Fibroblast of upper back skin (primary cell): ENCODE data around the gene TMEM201.

Experiments used
- DNase-seq: peaks from one replicate; pipeline ENCODE4 v3.0.0-alpha.2; 2013

The TMEM201 gene

DNA sequence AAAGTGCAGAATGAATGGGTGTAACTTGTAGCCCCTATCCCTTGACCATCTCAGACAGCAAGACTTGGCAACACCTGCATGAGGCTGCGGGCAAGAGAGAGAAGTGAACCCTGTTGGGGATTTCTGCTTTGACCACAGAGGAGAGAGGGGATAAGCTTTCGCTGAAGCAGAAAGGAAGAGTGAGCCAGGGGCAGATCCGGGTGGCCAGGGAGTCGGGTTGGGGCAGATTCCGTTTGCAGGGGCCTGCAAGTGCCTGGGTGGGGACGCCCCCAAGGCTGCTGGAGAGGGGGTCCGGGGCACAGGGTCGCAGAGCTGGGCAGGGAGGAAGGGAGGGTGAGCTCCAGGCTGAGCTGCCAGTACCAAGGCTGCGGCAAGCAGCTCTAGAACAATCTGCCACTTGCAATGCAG lies 37.5 kb downstream of the TMEM201 start:
- DNase-seq = no peak

DNA sequence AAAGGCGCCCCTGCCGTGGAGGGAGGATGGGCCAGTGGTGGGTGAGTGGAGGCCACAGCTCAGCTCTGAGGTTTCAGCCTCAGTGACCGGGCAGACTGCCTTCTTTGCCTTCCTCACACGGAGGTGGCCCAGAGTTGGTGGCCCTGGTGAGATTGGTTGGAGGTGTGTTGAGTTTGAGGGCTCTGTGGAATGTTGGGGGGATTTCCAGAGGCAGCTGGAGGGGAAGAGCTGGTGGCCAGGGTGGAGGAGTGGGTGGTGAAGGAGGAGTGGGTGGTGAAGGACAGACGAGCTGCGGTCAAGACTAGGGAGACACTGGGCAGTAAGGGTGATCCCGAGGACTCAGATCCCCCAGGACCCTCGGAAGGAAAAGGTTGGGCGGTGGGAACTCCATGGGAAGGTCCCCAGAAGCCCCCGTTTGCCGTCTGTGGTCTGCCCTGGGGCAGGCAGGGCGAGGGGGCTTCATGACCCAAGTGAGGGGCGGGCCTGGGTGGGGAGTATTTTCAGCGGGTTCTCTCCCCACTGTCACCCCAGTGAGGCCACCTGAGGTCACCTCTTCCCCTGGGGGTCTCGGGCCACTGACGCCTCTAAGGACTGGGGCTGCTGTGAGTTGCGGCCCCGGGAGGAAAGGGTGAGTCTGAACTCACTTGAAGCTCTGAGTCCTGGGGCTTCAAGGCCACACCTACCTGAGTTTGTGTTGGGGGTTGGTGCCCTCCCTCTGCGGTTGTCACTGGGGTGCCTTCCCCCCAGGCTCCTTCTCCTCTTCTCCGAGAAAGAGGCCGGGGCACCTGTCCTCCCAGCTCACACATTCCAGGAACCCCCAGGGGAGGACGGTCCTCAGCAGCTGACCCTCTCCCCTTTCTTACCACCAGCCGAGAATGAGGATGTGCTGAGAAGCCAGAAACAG lies 40.1 kb downstream of the TMEM201 start:
- DNase-seq = no peak

DNA sequence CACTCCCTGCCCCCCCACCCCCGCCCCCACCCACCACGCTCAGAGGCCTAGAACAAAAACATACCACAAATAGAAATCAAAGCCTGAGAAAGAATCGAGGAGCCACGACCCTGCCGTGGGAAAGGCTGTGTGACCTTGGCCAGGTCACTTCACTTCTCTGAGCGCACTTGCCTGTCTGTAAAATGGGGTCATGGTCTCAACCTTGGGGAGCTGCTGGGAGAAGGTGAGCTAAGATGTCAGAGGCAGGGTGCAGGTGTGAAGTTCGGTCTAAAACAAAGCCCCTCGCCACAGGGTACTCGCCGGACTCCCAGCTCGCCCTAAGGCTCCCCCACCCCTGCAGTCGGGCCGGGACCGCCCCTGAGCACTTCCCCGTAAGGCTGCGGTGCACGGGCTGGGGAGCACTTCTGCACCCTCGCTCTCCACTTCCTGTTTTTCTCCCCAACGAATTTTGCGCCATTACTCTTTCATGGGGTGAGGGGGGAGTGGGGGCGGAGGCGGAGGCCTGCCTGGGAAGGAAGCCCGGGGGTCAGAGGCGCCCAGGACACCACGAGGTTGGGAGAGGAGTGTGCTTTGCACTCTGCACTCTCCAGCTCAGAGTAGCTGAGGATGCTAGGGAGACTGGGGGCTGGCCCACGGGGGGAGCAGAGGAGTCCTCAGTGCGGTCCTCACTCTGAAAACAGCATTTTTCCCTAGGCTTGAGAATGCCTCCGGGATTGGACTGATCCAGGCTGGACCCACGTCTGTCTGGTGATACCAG lies 40.9 kb downstream of the TMEM201 start:
- DNase-seq = no peak

DNA sequence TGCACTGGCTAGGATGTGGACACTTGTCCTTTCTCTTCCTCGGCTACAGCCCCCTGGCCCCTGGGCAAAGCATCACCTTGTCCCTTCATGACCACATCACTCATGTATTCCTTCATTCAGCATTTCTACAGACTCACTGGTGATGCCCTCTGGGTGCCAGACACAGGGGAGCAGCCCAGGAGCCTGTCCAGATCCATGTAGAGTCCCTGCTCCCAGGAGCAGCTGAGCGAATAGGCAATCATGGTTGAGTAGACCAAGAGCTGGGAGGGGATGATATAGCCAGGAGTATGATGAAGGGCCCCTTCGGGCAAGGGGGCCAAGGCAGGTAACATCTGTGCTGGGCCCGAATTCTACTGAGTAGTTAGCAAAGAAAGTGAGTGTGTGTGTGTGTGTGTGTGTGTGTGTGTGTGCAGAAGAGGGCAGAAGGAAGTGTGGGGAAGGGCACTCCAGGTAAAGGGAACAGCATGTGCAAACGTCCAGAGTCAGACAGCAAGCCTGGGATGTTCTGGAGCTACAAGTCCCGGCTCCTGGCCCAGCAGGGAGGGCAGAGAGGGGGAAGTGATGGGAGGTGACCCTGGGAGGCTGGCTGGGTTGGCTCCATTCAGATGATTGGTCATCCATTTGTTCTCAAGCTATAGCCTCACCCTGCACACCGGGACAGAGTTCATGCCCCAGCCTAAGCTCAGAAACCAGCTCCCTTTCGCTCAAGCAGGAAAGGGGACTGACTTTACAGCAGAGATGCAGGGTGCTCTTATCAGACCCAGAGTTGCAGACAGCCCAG lies 41.8 kb downstream of the TMEM201 start:
- DNase-seq = no peak

DNA sequence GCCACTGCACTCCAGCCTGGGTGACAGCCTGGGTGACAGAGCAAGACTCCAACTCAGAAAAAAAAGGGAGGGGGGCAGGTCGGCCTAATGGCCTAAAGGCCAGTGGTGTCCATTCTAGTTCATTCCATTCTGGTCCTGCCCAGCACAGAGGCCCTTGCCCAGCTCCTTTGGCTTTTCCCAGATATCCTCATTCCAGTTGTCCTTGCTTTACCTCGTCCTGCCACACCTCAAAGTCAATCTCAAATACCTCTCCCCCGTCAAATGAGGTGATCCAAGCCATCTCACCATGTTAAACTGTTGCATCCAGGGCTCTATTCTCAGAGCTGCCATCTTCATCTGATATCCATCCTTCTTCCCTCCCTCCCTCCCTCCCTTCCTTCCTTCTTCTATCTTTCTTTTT lies 42.9 kb downstream of the TMEM201 start:
- DNase-seq = no peak

DNA sequence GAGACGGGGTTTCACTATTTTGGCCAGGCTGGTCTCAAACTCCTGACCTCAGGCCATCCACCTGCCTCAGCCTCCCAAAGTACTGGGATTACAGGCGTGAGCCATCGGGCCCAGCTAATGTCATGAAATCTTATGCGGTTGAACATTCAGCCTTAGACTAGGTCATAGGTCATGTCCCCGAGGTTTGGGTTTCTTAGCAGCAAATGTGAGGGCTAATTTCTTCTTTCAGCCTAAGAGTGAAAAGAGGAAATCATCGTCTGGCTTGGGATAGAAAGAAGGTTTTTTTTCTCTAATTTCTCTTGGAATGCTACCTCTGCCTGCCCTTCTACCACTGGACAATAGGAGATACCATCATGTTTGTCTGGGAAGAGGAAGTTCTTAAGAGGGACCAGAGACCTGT lies 44.8 kb downstream of the TMEM201 start:
- DNase-seq = no peak

DNA sequence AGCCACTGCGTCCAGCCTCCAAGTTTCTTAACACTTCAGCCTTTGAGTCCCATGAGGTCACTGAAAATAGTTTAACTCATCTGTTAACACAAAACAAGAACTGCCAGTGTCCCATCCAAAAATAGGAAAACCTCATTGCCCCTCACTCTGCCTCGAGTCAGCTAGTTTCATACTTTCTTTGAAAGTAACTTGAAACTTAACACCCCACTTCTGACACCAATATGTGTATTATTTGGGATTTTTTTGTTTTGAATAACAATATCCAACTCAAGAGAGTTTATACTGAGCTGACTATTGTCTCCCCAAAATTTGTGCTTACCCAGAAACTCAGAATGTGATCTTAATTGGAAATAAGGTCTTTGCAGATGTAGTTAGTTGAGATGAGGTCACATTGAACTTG lies 45.9 kb downstream of the TMEM201 start:
- DNase-seq = no peak

DNA sequence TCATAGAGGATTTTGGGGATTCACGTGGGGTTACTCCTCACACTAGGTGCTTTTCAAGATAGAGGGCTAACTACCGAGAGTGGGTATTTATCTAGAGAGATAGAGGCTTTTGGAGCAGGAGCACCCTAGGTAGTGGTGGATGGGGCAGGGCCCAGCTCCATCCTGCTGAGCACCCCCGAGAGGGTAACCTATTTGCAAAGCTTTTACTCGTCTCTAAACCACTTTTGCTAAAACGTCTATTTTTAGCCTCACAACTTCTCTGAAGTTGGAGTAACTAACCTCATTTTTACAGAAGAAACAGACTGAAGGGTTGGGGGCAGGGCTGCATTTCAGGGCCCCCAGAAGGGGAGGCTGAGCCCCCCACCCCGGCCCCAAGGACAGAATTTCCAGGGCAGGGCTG lies 50.5 kb downstream of the TMEM201 start:
- no peak for DNase-seq

DNA sequence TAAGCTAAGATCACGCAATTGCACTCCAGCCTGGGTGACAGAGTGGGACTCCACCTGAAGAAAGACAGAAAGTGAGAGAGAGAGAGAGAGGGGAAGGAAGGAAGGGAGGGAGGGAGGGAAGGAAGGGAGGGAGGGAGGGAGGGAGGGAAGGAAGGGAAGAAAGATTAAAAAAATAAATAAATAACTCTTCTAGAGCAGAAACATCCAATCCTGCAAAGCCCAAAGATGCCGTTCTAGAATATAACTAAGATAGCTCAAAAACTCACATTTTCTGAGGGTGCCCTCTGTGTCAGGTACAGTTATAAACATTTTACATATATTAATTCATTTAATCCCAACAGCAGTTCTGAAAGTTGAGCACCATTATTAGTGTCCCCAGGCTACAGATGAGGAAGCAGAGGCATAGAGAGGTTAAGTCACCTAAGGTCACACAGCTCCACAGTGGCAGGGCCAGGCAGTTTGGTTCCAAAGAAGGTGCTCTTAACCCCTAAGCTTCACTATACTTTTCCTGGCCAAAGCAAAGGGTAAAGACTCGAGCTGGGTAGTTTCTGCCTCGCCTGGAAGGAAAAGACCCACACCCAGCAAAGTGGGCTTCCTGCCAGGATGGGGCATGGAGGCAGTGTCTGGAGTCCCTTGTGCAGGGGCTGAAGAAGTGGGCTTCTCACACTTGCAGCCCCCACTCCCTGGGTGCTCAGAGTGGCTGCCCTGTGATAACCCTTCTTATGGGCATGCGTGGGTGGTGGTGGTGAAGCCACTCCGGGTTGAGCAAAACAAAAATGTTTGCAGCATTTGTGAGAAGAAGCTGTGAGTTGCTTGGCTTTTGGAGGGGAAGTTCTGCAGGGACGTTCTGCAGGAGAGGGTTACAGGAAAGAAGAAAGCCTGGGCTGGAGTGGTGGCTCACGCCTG lies 54.9 kb downstream of the TMEM201 start:
- no peak for DNase-seq

DNA sequence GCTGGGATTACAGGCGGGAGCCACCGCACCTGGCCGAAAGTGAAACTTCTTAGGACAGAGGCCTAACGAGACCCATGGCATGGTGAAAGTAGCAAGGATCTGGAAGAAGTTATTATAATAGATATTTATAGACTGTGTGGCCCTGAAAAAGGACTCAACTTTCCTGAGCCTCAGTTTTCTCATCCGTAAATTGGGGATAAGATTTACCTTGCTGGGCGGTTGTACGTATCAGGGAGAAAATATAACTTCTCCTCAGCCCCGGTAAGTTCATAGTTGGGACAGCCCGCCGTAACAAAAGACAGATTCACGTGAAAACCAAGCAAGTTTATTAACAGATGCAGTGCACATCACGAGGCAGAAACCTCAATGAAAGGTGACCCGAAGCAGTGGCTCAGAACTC lies 57.3 kb downstream of the TMEM201 start:
- DNase-seq = no peak

DNA sequence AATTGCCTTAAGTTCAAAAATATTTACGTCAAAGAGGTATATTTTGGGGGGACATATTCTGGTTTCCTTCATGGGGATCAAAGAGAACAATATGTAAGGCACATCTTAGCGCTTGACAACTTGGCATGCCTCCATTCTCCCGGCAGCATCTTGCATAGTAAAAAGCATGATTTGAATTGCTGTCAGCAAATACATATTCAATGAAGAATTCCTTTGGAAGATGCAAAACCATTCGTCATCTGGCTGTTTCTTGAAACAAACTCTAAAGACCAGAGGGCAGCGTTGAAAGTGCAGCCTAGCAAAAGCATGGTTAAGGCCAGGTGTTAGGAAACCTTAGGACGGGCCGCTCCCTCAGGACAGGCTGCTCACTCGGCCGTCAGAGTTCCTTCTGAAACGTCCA lies 59.5 kb downstream of the TMEM201 start:
- DNase-seq = no peak

DNA sequence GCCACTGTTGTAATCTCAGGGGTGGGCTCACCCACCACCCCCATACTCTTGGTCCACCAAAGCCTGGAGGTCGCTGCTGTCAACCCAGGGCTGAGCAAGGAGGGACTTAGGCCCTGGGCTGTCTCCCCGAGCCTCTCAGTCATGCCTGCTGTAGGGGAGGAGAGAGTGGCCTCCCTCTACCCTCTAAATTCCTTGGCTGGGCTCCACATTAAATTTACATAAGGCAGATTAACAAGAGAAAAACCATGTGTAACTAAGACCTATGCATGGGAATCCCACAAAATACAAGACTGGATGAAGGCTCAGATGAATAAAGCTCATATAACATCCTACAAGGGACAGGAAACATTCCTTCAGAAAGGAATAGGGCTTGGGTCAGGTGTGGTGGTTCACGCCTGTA lies 61.1 kb downstream of the TMEM201 start:
- no peak for DNase-seq

DNA sequence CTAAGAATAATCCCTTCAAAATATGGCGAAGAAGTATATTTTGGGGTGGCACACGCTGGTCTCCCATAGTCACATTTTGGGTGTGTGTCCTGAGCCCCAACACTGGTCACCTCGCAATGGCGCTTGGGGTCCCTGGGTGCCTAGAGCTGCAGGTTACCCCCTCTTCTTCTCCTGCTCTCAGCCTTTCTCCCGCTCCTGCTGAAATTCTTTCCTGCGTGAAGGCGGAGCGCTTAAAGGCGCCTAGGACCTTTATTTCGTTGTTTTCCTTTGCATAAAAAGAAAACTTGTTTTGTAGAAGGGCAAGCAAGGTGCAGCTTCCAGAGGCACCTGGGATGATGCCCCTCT lies 62.5 kb downstream of the TMEM201 start:
- DNase-seq = no peak

DNA sequence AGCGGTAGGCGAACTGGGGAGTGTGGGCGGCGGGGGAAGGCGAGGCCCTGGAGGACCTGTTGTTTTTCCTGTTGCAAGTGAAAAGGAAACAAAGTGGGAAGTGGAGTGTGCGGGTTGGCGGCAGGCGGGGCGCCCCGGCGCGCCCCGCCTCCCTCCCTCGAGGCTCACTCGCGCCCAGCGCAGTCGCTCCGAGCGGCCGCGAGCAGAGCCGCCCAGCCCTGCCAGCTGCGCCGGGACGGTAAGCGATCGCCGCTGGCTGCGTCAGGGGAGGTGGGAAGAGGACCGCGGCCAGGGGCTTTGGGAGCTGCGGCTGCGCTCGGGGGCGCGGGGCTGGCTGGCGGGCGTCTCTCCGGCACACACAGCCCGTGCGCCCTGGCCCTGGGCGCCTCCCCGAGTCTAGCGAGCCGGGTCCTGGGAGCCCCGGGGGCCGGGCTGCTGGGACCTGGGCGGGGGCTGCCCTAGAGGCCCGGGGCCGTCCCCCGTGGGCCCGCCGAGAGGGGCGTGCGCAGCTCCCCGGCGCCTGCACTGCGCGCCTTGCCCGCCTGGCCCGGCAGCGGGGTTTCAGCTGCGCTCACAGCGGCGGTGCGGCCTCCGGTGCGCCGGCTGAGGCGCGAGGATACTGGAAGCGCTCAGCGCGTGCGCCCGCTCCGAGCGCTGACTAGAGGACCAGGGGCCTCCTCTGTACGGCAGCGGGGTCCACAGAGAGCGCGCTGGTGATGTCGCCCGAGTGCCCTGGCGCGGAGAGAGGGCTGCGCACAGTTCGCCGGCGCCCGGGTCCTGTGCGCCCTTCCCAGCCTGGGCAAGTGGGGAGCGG lies 63.1 kb downstream of the TMEM201 start, which contains the start of gene PIK3CD:
TSS of gene PIK3CD (plus strand) at position 167 of the 814 bp plus-strand sequence. CDS start 58,725 bp downstream, outside the sequence.
- peak; percentile 18 for DNase-seq

DNA sequence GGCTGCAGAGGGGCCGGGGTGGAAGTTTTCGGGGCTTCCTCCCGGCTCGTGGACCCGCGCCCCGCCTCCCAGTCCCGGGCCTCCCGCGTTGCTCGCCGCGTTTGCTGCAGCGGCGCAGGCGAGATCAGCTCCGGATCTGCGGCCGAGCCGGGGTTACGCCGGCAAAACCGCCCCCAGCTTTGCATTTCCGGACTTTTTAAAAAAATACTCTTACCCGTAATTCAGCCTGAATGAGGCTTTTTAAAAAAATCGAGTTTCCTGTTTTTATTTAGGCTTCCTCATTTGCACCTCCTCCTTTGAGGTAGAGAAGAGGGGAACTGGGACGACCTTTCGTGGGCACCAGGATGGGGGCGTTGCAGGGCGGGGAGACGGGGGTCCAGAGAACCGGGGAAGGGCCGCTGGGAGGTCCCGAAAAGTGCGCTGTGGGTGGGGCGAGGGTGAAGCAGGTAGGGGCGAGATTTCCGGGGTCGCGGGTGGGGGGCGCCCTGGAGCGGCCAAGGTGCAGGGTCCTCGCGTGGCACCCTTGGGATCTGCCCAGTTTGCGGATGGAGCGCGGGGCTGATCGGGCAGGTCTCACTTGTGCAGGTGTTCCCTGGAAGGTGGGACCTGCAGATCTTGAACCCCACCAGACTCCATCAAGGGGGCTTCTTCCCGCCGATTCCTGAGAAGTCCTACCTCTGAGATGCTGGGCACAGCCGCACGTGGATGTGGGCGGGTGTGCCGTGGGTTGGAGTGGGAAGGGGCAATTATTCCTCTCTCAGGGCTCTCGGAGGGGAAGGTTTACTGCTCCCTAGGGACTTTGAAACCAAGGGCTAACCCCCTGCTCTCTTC lies 63.9 kb downstream of the TMEM201 start:
- DNase-seq = no peak

DNA sequence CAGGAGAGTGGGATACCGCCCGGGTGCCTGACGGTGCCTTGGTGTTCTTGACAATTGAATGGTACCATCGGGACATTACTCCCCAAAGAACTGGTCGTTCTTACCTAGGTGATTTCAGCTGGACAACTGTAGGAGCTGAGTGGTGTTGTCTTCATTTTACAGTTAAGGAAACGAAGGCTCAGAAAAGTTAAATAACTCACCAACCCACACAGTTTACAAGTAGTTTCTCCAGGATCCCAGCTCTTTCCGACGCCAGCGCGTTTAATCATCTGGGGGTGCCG lies 64.4 kb downstream of the TMEM201 start:
- DNase-seq = no peak

DNA sequence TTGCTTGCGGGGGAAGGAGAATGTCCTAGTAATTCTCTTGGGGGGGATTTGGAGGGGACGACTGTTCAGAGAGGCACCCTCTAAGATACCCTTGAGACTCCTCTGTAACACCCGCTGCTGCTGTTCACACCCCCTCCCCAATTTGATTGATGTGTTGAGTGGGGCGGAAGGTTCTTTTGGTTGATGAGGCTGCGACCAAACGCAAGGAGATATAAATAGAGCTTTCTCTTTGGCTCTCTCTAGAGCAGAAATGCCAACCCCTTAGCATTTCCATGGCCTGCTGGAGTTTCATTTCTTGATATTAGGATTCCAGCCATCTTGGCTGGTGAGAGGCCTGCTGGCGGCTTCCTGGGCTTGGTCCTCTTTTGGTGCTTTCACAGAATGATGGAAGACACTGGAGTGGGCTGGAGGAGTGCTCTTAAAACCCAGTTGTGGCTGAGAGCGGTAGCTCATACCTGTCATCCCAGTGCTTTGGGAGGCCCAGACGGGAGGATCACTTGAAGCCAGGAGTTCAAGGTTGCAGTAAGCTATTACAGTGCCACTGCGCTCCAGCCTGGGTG lies 64.9 kb downstream of the TMEM201 start:
- no peak for DNase-seq

DNA sequence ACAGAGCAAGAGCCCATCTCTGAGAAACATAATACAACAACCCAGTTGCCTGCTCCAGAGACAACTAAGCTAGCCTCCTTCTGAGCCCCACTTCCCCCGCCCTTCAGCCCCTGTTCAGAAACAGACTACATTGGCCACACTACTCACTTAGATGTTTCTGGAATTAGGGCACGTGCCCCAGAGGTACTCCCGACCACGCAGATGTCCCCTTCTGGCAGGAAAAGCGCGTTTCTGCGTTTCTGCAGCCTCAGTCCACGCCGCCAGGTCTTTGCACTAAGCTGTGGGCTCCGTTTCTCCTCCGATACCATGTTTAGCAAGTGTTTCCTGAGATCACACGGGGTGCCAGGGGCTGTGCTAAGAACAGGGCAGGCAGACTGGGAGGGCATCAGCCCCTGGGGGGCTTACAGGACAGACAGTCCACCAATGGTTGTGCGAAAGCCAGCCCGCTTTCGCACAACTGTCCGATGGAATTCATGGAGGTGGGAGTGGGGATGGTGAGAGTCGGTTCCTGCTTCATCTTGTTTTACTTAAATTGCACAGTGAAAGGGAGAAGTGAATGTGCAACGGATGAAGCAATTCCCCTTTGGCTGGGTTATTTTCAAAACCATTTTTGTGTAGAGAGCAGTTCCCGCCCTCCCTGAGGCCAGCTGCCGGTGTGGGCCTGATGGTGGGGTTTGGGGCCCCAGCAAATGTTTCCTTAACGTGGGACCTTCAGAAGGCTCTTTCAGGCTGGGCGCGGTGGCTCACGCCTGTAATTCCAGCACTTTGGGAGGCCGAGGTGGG lies 65.5 kb downstream of the TMEM201 start:
- no peak for DNase-seq
